GM21576 (cell line): ENCODE data around the gene CNOT6L.
"Not testable (repeated sequence)": the region's sequence is repeated elsewhere in the genome, so short reads cannot be mapped to it uniquely, and the experiment has no call there.

Experiments used
- ATAC-seq: cut with Tn5 transposase; IDR thresholded peaks from one replicate; pipeline ENCODE4 v1.9.1; 2021; ENCODE audit warnings: mild to moderate bottlenecking, moderate library complexity; ENCODE audit not compliant: unreplicated experiment

CNOT6L gene

DNA sequence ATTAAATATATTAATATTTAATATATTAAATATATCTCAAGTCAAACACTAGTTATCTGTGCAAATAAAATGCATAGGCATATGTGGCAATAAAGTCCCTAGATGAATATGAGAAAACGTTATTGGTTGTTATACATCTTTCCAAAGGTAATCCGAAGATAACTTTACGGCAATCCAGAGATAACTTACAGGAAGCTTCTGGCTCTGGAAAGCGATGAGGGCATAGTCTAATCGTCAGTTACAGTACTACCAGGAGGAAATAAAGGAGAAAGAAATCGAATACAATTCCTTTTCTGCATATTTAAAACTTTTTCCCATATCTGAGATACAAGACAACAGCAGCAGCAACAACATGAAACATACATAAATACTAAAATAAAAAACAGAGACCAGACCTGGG lies 35.3 kb downstream of the CNOT6L start:
- no peak for ATAC-seq

DNA sequence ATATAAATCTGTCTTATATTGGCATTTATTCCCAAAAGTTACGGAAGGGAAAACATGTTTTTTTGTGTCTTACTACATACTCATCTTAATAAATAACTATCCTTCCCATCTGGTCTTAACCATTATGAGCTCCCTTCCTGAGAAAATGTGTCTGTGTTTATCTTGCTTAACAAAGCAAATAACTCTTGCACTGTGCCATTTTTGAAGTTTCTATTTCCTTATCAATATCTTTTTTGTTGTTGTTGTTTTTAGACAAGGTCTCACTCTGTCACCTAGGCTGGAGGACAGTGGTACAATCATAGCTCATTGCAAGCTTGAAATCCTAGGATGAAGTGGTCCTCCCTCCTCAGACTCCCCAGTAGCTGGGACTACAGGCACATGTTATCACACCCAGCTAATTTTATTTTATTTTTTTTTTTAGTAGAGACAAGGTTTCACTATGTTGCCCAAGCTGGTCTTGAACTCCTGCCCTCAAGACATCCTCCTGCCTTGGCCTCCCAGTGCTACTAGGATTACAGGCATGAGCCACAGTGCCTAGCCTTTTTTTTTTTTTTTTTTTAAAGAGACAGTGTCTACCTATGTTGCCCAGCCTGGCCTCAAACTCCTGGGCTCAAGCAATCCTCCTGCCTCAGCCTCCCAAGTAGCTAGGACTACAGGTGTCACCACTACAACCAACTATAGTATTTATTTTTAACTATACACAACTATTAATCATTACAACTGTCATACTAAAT lies 36.9 kb downstream of the CNOT6L start:
- no peak for ATAC-seq

- ATAC-seq = not testable (repeated sequence)
Measured at GRCh38 chr4:77780762-77781161, 38.4 kb downstream of the CNOT6L start.

- ATAC-seq = no peak
Measured at GRCh38 chr4:77777135-77777807, 41.9 kb downstream of the CNOT6L start.

DNA sequence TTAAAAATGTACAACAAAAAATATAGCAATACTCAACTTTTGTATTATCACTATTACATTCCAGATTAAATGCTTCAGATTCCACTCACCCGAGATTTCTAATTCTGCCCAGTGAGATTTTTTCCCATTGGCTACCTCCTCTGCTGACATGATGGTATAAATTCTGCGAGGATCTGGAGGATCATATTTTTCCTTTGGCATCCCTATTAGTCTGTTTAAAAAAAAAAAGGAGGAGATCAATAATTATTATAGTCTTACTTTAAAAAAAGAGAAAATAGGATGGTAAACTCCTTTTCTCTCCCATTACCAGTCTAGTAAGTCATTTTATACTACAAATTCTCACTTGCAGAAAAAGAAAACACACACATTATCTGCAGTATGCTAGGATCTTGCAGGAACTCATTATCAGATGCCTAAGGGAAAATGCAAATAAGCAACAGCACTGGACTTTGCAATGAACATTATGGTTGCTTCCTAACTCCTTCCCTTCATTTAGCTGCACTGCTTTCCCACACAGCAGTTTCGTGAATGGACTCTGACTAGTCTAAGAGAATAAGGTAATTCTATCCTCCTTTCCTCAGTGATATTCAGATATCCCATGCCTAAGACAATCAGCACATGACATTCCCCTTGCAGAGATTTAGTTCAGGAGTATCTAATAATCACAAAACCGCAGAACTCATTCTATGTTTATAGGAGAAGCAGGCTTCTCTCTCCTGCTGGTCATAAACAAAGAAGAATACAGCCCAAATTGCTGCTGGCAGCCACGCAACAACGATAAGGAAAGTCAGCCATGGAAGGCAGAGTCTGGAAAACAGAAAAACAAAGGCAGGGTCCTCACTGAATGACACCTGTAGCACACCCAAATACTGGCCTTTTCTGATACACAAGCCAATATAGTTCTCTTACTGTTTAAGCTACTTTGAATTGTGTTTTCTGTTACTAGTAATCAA lies 42.7 kb downstream of the CNOT6L start:
- ATAC-seq = no peak

DNA sequence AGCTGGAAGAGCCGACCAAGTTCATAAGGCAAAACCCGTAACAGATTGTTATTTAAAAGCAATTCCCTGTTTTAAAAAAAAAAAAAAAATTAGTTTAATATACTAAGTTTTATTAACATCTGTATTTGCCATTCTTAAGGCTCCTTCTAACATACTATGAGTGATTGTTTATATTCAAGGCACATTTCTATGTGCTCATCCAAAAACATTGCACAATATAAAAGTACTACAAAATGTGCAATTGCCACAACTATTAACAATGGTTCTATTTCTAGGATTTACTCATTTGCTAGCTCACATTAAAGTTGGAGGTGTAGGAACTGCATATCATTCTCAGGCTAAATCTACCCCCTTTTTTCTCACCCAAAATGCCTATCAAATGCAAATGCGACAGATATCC lies 46.1 kb downstream of the CNOT6L start:
- ATAC-seq = no peak

- no peak for ATAC-seq
Measured at GRCh38 chr4:77771566-77771965, 47.6 kb downstream of the CNOT6L start.

GRCh38 chr4:77765720-77766119 lies 53.4 kb downstream of the CNOT6L start:
- ATAC-seq = no peak

GRCh38 chr4:77762531-77762930 lies 56.6 kb downstream of the CNOT6L start:
- no peak for ATAC-seq

DNA sequence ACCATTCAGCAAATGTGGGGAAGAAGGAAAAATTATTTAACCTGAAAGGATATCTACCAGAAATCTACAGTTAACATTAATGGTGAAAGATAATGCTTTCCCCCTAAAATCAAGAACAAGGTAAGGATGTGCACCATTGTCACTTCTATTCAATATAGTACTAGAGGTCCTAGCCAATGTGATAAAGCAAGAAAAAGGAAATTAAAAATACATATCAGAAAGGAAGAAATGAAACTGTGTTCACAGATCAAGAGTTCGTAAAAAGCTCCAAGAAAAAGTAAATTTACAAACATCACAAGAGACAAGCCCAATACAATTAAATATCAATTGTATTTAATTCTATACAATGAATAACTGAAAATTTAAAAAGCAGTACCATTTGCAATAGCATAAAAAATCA lies 57.6 kb downstream of the CNOT6L start:
- no peak for ATAC-seq

- ATAC-seq = no peak
Measured at GRCh38 chr4:77758804-77759203, 60.4 kb downstream of the CNOT6L start.

- no peak for ATAC-seq
Measured at GRCh38 chr4:77751764-77752163, 67.4 kb downstream of the CNOT6L start.

DNA sequence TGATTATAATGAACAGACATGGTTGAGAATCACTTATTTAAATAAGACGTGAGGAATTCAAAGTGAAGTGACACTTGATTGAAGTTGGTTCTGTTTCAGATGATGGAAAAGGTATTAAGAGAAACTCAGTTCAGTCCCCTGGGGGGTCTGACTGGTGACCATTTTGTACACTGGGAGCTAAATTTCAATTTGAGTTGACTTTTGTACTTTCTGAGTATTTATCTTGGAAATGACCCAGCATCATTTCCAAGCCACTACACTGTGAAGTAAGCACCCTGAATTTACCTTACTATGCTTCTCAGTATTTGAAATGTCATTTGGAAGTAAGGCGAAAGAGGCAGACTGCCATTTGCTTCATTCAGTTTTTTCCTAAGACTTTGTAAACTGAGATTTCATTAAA lies 73.4 kb downstream of the CNOT6L start:
- ATAC-seq = no peak

DNA sequence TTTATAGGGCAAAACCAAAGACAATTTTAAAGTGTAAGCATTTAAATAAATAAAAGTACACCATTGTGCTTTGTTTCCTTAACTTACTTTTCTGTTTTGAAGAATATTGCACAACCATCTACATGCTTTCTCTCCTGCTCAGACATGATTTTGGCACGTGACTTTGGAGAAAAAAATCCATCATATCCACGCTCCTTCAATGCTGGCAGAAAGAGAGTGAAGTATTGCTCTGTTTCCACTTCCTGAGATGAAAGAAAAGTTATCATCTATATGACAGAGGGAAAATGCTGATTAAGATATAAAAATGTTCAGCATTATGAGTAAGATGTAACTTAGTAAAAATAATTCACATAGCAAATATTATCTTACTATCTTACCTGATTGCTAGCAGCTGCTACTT lies 77.1 kb downstream of the CNOT6L start:
- ATAC-seq = no peak

GRCh38 chr4:77740480-77740879 lies 78.7 kb downstream of the CNOT6L start:
- no peak for ATAC-seq

GRCh38 chr4:77734928-77735327 lies 84.2 kb downstream of the CNOT6L start:
- ATAC-seq = peak; percentile 89

- ATAC-seq = no peak
Measured at GRCh38 chr4:77731656-77732055, 87.5 kb downstream of the CNOT6L start.

GRCh38 chr4:77728420-77728819 lies 90.7 kb downstream of the CNOT6L start:
- ATAC-seq = no peak

- no peak for ATAC-seq
Measured at GRCh38 chr4:77721073-77721472, 98.1 kb downstream of the CNOT6L start.

DNA sequence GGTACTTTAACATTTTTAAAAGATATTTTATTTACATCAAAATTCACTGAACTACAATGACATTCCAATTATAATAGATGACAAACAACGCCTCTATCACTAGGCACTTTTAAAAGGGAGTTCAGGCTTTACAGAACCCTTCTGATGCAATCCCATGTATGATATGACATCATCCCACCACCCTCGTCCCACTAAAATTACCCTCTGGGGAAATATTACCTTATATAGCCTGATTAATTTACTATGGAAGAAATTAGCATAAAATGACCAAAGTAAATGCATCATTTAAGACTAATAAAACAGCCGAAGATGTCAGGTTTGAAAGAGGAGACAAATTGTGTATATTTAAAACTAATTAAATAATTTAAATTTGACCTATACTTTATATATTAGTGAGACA lies 100.7 kb downstream of the CNOT6L start:
- not testable (repeated sequence) for ATAC-seq
